NCI-H2196 treated with DMSO at 0.1 percent for 48 hours (cell line): Measurements from ENCODE around the gene ZNF627.
A peak's percentile ranks its signal among the peaks of the same experiment; 100 is the strongest.
"Not testable (repeated sequence)": the region's sequence is repeated elsewhere in the genome, so short reads cannot be mapped to it uniquely, and the experiment has no call there.

Experiments used
- DNase-seq: peaks from one replicate; lab custom pipeline; 2025; ENCODE audit not compliant: unreplicated experiment; lab: John Stamatoyannopoulos, UW

The ZNF627 gene

DNA sequence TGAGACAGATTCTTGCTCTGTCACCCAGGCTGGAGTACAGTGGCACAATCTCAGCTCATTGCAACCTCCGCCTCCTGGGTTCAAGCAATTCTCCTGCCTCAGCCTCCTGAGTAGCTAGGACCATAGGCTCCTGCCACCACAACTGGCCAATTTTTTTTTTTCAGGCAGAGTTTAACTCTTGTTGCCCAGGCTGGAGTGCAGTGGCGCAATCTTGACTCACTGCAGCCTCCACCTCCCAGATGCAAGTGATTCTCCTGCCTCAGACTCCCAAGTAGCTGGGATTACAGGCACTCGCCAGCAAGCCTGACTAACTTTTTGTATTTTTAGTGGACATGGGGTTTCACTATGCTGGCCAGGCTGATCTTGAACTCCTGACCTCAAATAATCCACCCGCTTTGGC, 23.5 kb upstream of the ZNF627 start:
- DNase-seq: not testable (repeated sequence)

DNA sequence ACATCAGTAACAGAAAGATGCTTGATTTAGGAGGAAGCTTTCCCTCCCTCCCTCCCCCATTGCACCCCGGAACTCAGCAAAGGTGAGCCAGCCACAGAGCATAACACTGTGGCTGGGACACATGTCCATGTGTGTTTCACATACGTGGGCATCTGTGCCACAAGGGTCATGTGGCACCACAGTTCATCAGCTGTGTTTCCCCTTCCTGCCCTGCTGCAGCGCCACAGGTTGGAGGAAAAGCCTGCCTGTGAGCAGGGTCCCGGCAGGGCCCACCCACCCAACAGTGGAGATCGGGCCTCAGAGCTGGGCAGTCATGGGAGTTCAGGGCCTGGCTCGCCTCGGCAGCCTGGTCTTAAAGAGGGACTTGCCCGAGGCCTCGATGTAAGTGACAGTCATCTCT, 22.6 kb upstream of the ZNF627 start:
- no peak for DNase-seq

DNA sequence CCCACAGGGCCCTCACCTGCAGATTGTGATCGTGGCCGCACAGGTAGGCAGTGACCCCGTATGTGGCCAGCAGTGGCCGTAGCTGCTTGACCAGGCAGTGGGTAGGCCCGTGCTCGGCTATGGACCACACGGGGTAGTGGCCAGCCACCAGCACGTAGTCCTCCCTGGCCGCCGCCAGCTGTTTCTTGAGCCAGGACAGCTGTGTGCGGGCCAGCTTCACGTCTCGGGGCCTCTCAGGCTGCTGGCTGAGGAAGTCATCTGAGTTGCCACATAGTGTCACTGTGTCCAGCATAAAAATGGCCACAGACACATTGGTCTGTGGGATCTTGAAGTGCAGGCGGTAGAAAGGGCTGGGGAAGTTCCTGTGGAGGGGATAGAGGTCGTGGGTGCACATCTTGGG, 21.1 kb upstream of the ZNF627 start:
- no peak for DNase-seq

DNA sequence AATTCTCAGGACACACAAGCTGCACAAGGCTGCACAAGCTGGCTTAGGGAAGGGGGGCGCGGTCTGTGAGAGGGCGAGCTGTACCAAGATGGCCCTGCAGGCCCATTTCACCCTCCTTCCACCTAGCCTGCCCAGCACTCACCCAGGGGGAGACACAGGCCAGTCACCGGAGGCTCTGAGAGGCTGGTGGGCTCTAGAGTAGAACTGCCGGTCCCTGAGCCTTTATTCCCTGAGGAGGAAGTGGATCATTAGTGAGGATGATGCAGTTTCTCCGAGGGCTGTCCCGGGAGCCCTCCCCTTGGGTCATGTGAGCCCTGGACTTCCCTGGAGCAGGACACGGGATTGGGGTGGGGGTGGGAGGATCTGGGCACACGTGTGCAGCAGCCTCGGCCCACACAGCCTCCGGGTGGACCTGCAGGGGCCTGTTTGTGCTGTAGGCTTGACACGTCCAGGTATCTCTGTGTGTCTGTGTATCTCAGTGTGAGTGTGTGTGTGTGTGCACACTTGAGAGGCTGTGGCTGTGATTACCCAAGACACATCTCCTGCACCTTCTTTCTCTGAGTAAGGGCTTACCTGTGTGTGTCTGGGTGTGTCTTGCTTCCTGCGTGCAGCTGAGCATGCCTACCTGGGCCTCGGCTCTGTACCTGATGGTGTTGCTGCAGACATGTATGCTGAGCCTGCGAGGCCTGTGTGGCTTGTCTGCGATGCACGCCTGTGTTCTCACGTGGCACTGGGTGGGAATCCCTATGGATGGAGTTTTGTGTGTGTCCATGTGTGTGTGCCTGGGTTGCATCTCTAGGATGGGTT, 19.6 kb upstream of the ZNF627 start, which contains the start of gene ACP5:
ACP5 (minus strand) TSS at position 195 of the 807 bp plus-strand sequence. CDS start 328 bp downstream, outside the sequence.
- no peak for DNase-seq

DNA sequence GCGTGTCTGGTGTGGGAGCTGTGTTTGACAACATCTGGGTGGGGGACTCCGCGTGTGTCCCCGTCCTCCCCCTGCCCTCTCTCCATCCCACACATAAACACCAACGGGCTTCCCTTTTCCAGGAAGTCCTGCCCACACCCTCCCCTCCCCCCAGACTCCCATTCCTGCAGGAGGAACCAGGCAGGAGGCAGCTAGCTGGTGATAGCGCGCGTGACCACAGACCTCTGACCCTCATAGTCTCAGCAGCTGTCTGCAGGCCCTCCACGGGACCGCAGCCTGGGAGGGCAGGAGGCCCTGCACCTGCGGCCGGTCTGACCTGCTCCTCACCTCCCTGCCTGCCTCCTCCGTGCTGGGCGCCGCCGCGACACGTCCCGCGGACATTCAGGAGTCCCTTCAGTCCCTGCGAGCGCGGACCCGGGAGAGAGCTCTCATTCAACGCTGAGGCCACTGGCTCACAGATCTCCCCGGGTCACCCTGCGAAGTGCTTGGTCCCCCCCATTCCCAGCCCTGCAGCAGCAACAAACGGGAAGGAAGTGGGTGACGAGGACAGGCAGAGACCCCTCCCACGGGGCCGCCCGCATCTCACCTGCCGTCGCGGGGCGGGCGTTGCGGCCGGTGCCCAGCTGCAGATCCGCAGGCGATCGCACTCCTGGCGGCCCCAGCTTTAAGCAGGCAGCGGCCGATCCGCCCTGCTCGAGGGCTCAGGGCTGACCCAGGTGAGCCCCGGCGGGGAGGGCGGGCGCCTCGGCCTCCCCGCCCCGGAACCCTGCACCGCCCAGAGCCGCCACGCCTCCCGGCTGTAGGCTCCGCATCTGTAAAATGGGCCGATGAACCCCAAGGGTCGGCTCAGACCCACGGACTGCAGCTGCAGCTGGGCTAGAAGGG, 18.8 kb upstream of the ZNF627 start:
- no peak for DNase-seq

DNA sequence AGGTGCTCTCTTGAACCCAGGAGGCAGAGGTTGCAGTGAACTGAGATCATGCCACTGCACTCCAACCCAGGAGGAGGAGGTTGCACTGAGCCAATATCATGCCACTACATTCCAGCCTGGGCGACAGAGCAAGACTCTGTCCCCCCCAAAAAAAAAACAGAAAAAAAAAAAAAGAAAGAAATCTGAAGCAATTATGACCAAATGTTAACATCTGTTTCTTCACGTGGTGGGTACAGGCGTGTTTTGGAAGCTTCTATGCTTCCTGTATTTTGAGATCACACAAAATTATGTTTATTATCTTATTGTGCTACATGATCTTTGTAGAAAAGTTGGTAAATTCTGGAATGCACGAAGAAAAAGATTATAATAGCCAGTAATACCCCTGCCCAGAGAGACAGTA, 17.2 kb upstream of the ZNF627 start:
- no peak for DNase-seq

DNA sequence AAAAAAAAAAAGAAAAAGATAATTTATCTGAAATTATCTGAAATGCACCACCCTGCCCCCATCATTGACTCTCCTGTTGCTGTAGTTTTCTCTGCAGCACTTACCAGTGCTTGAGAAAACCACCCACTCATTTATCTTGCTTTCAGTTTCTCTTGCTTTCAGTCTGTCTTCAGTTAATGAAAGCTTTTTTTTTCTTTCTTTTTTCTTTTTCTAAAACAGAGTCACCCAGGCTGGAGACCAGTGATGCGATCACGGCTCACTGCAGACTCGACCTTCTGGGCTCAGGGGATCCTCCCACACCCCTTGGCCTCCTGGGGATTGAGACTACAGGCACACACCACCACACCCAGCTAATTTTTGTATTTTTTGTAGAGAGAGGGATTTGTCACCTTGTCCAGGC, 15.5 kb upstream of the ZNF627 start:
- DNase-seq: no peak

DNA sequence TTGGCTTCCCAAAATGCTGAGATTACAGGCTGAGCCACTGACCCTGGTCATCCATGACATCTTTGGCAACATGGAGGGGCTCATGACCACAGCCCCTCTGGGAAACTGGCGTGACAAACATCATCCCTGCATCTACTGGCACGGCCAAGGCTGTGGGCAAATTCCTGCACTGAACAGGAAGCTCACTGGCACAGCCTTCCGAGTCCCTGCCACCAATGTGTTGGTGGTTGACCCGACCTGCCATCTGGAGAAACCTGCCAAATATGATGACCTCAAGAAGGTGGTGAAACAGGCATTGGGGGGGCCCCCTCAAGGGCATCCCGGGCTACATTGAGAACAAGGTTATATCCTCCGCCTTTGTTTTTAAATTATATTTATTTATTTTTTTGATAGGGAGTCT, 11.0 kb upstream of the ZNF627 start:
- DNase-seq: no peak

DNA sequence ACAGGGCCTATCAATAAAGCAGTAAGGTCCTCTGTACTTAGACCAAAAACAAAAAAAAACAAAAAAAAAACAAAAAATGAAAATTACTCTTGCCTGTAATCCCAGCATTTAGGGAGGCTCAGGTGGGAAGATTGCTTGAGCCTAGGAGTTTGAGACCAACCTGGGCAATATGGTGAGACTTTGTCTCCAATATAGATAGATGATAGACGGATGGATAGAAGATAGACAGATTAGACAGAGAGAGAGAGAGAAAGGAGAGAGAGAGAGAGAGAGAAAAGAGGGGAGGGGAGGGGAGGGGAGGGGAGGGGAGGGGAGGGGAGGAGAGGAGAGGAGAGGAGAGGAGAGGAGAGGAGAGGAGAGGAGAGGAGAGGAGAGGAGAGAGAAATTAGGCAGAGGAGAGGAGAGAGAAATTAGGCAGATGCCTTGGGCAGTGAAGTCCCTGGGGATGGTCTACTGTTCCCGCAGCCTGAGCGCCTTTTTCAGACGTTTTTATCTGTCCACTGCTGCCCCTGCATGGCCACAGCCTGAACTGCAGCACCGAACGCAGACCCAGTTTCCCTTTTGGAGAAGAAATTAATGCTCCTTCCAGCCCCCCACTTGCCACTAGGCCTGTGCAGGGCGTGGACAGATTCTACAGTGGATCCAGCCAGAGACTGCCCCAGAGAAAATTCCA, 9.8 kb upstream of the ZNF627 start:
- peak; percentile 31 for DNase-seq

DNA sequence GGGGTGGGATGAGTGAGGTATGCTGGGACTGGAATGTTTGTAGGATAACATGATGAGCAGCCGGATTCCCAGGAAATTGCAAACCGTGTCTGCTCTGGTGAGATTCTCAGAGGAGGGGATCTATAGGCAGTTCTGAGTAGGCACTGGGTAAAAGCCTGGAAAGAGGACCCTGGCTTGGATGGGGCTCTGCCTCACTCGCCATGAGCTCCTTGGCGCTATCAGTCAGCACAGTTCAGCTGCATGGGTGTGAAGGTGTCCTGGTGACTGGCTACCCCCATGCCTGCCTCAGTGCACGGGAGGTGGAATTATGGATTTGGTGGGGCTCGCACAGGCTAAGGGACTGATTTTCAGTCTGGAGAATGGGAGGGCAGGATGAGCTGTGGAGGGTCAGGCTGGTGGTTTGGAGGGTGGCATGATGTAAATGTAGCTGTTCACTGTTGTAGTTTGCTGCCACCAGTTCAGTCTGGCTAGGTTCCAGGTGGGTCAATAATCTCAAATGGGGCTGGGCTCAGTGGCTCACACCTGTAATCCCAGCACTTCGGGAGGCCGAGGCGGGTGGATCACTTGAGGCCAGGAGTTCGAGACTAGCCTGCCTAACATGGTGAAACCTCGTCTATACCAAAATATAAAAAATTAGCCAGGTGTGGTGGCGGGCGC, 9.2 kb upstream of the ZNF627 start:
- no peak for DNase-seq

DNA sequence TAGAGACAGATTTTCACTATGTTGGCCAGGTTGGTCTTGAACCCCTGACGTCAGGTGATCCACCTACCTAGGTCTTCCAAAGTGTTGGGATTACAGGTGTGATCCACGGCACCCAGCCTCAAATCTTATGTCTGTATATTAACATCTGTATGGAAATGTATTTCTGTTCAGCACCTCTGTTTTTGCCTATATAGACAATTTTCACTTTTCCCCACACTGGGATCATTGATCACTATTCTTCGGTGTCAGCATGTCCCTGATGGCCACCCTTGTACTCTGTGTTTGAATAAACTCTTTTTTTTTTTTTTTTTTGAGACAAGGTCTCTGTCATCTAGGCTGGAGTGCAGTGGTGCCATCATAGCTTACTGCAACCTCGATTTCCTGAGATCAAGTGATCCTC, 3.2 kb upstream of the ZNF627 start:
- DNase-seq: no peak

DNA sequence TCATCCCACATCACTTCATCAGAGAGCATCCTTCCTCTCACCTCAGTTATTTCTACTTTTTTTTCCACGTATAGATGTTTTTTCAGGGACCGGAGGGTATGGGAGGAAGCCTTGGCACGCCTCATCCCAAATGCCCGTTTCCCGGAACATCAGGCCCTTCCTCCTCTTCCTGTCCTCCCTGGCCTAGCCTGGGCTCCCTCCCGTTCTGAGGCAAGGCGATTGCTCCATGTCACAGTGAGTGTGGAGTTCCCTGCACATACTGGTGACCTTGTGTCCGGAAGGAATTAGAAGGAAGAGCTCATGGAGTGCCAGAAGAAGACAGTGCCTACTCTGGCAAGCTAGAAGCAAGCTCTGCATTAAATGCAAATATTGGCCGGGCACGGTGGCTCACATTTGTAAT, 1.1 kb upstream of the ZNF627 start:
- DNase-seq: no peak

DNA sequence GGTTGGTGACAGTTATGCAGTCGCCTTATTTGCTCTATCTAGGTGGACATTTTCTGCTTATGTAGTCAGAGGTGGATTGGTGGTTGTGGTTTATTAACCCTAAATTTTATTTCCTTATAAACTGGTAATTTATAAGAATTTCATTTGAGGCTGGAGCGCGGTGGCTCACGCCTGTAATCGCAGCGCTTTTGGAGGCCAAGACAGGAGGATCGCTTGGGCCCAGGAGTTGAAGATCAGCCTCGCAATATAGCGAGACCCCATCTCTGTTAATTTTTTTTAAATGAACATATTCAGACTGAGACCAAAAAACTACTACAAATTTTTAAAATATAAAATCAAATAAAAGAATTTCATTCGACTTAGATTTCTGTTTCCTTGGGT, 810 bp downstream of the ZNF627 start:
- DNase-seq: no peak

DNA sequence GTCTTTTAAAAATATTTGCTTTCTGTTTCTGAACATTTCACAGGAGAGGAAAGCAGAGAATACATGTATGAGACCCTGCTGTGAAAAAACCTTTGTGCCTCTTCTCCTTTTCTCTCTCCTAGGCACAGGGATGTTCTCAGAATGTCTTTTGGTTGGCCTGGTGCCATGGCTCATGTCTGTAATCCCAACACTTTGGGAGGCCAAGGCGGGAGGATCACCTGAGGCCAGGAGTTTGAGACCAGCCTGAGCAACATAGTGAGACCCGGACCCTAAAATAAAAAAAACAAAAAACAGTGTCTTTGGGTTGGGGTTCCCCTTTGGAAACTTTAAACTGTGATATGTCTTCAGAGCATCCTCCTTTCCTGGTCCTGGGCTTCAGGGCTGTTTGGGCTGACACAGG, 1.5 kb downstream of the ZNF627 start:
- DNase-seq: no peak

DNA sequence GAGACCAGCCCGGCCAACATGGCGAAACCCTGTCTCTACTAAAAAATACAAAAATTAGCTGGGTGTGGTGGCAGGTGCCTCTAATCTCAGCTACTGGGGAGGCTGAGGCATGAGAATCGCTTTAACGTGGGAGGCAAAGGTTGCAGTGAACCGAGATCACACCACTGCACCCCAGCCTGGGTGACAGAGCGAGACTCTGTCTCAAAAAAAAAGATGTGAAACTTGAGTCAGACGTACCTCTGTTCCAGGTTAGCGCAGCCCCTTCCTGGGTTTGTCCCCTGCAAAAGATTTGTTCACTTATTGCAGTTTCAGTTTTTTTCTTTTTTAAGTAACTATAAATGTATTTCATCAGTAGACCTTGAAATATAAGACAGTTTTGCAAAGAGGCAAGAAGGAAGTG, 2.4 kb downstream of the ZNF627 start:
- not testable (repeated sequence) for DNase-seq

DNA sequence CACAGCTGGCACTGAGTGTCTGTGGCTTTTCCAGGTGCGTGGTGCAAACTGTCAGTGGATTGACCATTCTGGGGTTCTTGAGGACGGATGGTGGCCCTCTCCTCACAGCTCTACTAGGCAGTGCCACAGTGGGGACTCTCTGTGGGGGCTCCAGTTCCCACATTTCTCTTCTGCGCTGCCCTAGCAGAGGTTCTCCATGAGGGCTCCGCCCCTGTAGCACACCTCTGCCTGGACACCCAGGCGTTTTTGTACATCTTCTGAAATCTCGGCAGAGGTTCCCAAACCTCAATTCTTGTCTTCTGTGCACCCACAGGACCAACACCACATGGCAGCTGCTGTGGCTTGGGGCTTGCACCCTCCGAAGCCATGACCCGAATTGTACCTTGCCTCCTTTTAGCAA, 9.2 kb downstream of the ZNF627 start:
- no peak for DNase-seq

DNA sequence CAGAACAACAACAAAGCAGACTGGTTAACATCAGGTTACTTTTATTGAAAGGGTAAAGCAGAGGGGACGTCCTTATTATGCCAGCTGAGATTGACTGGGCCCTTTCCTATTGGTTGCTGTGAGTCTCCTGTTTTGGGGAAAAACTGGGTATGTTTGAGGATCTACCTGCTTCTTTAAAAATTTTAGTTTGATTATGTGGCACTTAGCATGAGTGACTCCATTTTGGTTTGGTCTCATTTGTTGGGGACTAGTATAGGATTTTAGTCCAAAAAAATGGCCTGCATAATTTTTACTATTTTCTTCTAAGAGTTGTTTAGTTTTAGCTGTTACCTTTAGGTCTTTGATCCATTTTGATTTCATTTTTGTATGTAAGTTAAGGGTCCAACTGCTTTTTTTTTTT, 14.4 kb downstream of the ZNF627 start:
- DNase-seq: no peak

DNA sequence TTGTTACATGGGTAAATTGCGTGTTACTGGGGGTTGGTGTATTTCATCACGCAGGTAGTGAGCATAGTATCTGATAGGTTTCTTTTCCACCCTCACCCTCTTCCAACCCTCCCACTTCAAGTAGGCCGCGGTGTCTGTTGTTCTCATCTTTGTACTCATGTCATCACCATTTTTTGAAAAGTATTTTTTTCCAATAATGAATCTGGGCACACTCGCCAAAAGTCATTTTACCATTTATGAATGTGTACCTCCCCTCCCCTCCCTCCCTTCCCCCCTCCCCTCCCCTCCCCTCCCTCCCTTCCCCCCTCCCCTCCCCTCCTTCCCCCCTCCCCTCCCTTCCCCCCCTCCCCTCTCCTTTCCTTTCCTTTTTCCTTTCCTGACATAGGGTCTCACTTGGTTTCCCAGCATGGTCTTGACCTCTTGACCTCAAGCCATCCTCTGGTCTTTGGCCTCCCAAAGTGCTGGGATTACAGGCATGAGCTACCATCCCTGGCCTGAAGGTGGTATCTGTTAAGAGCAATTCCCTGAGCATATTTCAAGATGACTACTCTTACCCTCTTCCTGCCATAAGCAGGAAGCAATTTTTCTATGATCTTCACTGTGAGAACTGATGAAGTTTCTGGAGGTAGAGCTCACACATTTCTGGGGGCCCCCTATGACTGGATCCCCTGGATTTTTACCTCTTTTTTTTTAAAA, 15.7 kb downstream of the ZNF627 start:
- no peak for DNase-seq

DNA sequence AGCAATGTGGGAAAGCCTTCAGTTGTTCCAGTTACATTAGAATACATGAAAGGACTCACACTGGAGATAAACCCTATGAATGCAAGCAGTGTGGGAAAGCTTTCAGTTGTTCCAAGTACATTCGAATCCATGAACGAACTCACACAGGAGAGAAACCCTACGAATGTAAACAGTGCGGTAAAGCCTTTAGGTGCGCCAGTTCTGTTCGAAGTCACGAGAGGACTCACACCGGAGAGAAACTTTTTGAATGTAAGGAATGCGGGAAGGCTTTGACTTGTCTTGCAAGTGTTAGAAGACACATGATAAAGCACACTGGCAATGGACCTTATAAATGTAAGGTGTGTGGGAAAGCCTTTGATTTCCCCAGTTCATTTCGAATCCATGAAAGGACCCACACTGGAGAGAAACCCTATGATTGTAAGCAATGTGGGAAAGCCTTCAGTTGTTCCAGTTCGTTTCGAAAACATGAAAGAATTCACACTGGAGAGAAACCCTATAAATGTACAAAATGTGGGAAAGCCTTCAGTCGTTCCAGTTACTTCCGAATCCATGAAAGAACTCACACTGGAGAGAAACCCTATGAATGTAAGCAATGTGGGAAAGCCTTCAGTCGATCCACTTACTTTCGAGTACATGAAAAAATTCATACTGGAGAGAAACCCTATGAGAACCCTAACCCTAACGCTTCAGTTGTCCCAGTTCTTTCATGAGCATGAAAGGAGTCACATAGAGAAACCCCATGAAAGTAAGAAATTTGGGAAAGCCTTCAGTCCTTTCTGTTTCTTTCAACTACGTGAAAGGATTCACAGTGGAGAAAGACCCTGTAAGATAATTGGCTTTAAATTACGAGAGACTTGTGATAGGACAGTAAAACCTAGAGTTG, 20.1 kb downstream of the ZNF627 start:
- no peak for DNase-seq

DNA sequence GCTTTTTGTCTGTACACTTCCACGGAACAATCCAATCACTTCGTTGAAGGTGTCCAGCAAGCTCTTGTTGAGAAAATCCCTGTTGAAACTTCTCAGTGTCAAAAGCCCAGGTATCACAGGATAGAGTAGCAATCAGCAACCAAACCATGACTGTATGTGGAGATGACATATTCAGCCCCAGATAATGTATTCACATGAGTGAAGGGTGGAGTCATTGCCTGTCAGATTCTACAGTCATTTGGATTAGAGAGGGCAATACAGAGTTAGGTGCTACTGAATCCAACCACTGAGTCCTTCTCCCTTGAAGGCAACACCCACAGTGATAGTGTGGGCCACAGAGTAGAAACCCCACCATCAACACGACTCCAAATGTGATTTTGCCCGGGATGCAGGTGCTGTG, 23.3 kb downstream of the ZNF627 start:
- DNase-seq: no peak
